ENCODE measurements around the gene SRPK2.

- TF ChIP-seq, protein P1, sequence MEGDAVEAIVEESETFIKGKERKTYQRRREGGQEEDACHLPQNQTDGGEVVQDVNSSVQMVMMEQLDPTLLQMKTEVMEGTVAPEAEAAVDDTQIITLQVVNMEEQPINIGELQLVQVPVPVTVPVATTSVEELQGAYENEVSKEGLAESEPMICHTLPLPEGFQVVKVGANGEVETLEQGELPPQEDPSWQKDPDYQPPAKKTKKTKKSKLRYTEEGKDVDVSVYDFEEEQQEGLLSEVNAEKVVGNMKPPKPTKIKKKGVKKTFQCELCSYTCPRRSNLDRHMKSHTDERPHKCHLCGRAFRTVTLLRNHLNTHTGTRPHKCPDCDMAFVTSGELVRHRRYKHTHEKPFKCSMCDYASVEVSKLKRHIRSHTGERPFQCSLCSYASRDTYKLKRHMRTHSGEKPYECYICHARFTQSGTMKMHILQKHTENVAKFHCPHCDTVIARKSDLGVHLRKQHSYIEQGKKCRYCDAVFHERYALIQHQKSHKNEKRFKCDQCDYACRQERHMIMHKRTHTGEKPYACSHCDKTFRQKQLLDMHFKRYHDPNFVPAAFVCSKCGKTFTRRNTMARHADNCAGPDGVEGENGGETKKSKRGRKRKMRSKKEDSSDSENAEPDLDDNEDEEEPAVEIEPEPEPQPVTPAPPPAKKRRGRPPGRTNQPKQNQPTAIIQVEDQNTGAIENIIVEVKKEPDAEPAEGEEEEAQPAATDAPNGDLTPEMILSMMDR (IDR thresholded peaks at IDR 0.05), result no peak
- no peak for TF ChIP-seq POLR2AphosphoS5 (IDR thresholded peaks at IDR 0.05)
- no peak for TF ChIP-seq POLR2A (IDR thresholded peaks at IDR 0.05)
Observed at GRCh38 chr7:105256761-105257231, 131.9 kb downstream of the SRPK2 start.

Measured in prostate gland (tissue), 2 donors.